Esophagus mucosa (tissue), 1 donor: ENCODE data around the gene PRL. TPM values are rescaled to one million over a fixed set of nuclear protein-coding genes. Genes with fewer than 3 reads are reported as not detected.

ENCODE experiments used
- ATAC-seq: fragments of 200-7000 bp; cut with Tn5 transposase; one replicate; pipeline ENCODE4 v1.9.1; 2020
- total RNA-seq: library from RNA; stranded (reverse); gene quantifications from one replicate; pipeline ENCODE4 v1.2.4, GENCODE V29; 2023
- donor health status: DM: yes; HTN: yes; CAD: no.

The PRL gene
- total RNA-seq: not detected

GRCh38 chr6:22296936-22297335 lies at the start of gene PRL:
Gene PRL, minus strand, starts transcription at chr6:22297036. Its CDS starts 54 bp downstream, at chr6:22296982.
- no peak for ATAC-seq

- no peak for ATAC-seq
Observed at GRCh38 chr6:22343864-22344263, 47.0 kb upstream of the PRL start.

- no peak for ATAC-seq
Observed at GRCh38 chr6:22334778-22335177, 37.9 kb upstream of the PRL start.

DNA sequence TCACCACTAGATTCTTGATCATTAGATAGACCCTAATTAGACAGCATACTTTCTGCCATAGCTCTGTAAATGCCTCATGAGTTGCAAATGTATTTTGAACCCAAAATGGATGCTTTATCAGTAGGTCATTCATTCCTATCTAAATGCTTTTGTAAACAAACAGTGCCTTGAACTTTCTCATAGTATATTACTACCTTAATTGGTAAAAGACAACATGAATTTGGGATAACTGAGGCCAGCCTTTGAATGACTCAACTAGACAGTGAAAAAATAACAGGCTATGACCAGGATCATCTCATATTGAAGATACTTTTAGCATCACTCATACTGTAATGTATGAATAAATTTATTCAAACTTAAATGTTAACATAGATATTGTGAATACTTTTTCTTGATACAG lies 37.0 kb upstream of the PRL start:
- no peak for ATAC-seq

DNA sequence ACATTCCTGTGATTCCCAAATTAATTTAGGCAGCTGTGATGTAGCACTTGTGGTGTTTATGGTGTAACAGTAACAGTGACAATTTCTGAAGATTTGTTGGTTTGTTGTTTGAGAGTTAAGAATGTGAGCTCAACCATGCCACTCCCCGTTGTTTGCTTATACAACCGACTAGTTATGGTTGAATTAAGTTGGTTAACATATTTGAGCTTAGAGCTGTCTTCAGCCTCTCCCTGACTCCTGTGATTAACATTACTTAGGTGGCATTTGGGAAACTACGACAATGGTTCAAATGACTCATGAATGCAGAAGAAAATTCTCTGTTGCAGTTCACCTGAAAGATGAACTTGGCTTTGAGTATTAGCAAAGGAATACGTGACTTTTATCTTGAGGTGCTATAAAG lies 35.9 kb upstream of the PRL start:
- ATAC-seq: peak; percentile 93

DNA sequence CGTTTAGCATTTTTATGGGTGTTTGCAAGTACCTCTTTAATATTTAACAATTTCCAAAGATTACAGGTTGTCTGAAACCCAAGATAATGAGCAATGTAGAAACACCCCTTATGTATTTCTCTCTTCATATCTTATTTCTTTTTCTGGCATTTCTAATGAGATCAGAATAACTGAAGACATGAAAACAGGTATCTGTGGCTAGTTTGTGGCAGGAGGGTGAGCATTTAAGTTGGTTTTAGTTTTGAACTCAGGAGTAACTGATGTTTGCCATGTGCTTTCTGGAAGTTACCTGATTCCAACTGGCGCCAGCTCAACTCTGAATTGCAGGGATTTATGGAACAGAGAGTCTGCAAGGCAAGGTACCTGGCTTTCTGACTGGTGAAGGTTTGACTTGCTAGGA lies 35.4 kb upstream of the PRL start:
- no peak for ATAC-seq

- no peak for ATAC-seq
Observed at GRCh38 chr6:22330941-22331340, 34.1 kb upstream of the PRL start.

- no peak for ATAC-seq
Observed at GRCh38 chr6:22328474-22328873, 31.6 kb upstream of the PRL start.

- ATAC-seq: no peak
Observed at GRCh38 chr6:22327881-22328280, 31.0 kb upstream of the PRL start.

- no peak for ATAC-seq
Observed at GRCh38 chr6:22326500-22326899, 29.7 kb upstream of the PRL start.

DNA sequence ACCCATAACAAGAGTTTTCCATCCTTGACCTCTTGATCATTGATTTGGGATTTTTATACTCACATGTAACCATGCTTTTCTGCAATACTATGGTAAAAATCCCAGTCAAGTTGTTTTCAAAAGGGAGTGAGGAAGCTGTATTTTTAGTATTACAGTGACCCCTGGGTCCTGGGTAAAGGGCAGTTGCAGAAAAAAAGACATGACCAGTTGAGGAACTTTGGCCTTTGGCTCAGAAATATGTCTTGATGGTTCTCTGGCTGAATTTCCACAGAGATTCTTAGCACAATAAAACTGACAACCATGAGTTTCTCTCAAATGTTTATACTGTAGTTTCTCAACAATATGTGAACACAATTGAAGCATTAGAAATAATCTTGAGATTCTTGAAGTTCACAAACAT lies 28.6 kb upstream of the PRL start:
- ATAC-seq: no peak

DNA sequence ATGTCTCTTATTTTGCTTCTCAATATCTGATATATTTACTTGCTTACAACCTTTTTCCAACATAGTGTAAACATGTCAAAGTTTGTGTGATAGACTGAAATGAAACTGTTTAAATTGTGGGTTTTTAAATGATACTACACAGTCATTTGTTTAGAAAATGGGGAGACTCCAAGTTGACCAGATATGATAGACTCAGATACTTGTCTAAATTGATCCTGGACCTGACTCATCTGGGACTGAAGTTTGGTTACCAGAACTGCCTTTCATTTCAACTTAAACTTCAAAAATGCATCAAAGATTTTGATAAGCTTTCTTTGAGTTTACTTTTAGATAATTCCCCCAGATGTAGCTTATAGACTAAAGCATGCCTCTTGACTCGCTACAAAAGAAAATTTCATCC lies 27.0 kb upstream of the PRL start:
- no peak for ATAC-seq

- ATAC-seq: no peak
Observed at GRCh38 chr6:22322103-22323030, 25.5 kb upstream of the PRL start.

GRCh38 chr6:22320750-22321149 lies 23.9 kb upstream of the PRL start:
- no peak for ATAC-seq

GRCh38 chr6:22318404-22318803 lies 21.6 kb upstream of the PRL start:
- ATAC-seq: no peak

DNA sequence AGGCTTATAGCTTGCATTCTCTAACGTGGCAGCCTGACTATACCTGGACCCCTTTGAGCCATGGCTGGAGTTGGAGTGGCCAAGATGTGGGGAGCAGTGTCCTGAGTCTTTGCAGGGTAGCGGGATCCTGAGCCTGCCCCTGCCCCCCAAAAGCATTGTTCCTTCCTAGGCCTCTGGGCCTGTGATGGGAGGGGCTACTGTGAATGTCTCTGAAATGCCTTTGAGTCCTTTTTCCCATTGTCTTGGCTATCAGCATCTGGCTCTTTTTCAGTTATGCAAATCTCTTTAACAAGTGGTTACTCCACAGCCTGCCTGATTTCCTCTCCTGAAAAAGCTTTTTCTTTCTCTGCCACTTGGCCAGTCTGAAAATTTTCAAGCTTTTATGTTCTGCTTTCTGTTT lies 17.0 kb upstream of the PRL start:
- ATAC-seq: no peak

DNA sequence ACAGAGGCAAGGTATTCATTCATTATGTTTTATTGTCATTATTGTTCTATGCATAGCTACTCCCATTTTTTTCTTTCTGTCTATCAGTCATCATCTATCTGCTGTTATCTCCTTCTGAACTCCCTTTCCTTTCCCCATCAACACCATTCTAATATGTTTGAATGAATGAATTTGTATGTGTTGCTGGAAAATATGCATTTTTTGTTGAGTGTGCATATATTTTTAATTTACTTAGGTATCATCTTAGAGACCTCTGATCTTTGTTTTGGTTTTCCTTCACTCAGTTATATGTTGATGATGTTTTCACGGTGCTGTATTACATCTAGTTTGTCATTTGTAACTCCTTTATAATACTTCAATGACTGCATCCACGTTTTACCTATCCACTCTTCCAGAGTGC lies 12.1 kb upstream of the PRL start:
- no peak for ATAC-seq

GRCh38 chr6:22306741-22307466 lies 10.1 kb upstream of the PRL start:
- no peak for ATAC-seq

DNA sequence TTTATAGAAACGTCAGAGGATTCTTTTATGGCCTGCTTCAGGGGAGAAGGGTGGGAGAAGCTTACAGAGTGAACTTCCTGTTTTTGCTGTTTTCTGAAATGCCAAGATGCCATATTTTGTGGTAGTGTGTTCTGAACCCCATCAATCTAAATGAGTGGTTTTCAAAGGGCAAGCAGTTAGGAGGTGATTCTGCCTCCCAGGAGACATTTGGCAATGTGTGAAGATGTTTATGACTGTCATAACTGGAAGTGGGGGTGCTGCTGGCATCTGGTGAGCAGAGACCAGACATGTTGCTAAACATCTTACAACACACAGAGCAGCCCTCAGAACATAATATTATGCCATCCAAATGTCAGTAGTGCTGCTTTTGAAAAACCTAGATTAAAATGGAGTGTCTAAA lies 6.0 kb upstream of the PRL start:
- no peak for ATAC-seq

DNA sequence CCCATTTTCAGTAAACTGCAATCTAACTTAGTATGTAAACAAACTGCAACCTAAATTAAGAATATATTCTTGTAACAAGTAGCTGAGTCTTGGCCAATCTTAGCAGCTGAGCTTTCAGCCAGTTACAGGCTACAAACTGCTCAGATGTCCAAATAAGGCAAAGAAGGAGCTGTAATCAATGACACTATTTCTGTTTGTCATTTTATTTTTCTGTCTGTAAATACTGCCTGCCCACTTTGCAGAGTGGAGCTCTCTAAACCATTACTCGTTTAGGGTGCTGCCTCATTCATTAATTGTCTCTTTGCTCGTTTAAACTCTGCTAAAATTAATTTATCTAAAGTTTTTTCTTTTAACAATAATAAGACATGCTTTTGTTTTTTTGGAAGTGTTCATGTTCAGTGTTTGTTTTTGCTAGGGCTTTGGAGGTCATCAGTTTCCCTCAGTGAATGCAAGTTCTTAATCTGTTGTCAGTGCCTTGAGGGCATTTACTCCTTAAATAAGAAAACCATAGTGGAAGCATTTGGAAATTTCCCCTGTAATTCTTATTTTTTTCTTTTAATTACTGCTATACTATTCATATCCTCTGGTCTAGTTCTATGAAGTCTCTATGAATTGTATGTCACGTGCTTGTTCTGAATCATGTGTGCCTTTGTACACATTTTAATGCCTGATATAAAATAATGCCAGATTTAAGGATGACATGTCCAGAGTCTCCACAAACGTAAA lies 3.6 kb upstream of the PRL start:
- ATAC-seq: no peak

DNA sequence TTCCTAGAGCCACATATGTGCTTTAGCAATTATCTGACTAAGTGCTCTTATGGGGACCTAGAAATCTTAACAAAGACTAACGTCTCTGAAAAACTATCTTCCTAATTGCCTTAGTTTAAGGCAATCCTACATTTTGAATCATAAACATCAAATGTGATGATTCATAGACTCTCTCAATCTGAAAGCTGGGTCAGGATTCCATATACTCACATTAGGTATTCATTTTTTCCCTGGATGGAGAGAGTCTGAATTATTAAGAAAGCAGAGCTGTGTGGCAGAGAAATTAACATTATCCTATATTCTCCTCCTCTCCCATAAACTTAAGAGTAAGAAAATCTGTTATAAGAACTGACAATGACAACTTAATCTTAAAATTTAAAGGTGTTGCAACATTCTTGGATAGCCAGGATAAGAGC lies 1.6 kb upstream of the PRL start:
- ATAC-seq: no peak

DNA sequence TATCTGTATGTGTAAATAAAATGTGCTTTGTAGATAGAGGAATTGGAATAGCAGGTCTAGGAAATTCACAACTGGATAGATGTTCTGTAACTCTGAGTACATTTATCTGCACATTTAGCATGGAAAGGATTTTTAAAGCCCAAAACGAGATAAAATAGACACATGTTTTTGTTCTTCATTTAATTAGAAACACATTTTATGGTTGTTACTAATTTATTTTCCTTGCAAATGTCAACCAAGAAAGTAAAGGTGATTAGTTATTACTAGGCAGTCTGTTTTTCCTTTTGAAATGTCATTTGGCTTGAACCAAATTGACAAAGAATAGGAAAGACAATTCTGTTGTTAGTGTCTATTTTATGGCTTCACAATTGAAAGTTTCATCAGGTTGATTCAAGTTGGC lies 769 bp downstream of the PRL start:
- no peak for ATAC-seq

- ATAC-seq: no peak
Observed at GRCh38 chr6:22295145-22295544, 1.7 kb downstream of the PRL start.
